Measurements from ENCODE around the gene ADGRF5.

GRCh38 chr6:46914279-46914810, 7.4 kb downstream of the ADGRF5 start:
- TF ChIP-seq CTCF (IDR thresholded peaks at IDR 0.05; ENCODE audit: low read length) (no peak), EZH2 (optimal IDR thresholded peaks at IDR 0.05; ENCODE audit: low read depth, low read length) (no peak), EZH2phosphoT487 (IDR thresholded peaks at IDR 0.05; ENCODE audit: low read length) (no peak)

Data from MM.1S (cell line).